Hematopoietic multipotent progenitor cell treated with erythropoietin and hydrocortisone succinate and interleukin-3 and kit ligand, for 6 days (in vitro differentiated cells): ENCODE measurements around the gene PPP1R18.
A peak's percentile ranks its signal among the peaks of the same experiment; 100 is the strongest.
"Not testable (repeated sequence)": the region's sequence is repeated elsewhere in the genome, so short reads cannot be mapped to it uniquely, and the experiment has no call there.

Source experiments
- DNase-seq: peaks from one replicate; pipeline ENCODE4 v3.0.0-alpha.2; 2015

Gene PPP1R18

GRCh38 chr6:30719791-30720737 is 33.6 kb upstream of the PPP1R18 start, which contains the start of gene TUBB:
TSS of gene TUBB (plus strand) at chr6:30720352. CDS start at chr6:30720507, 155 bp downstream.
- DNase-seq = peak; percentile 100

- peak; percentile 38 for DNase-seq
Measured at GRCh38 chr6:30719356-30719755, 32.9 kb upstream of the PPP1R18 start.

GRCh38 chr6:30717845-30718720 is 31.6 kb upstream of the PPP1R18 start:
- not testable (repeated sequence) for DNase-seq

- DNase-seq = peak; percentile 100
Measured at GRCh38 chr6:30717129-30717844, 30.8 kb upstream of the PPP1R18 start, which contains the start of gene MDC1. TSS of gene MDC1 (minus strand) at chr6:30717281. CDS start at chr6:30715175, 2,106 bp downstream.

GRCh38 chr6:30716879-30717128 is 30.4 kb upstream of the PPP1R18 start:
- no peak for DNase-seq

GRCh38 chr6:30714263-30714662 is 27.8 kb upstream of the PPP1R18 start:
- no peak for DNase-seq

GRCh38 chr6:30712441-30712945 is 26.0 kb upstream of the PPP1R18 start:
- DNase-seq = peak; percentile 75

GRCh38 chr6:30711758-30712380 is 25.4 kb upstream of the PPP1R18 start:
- DNase-seq = no peak

- DNase-seq = no peak
Measured at GRCh38 chr6:30709101-30709868, 22.8 kb upstream of the PPP1R18 start.

- no peak for DNase-seq
Measured at GRCh38 chr6:30707281-30707850, 20.9 kb upstream of the PPP1R18 start.

- DNase-seq = no peak
Measured at GRCh38 chr6:30705620-30706019, 19.2 kb upstream of the PPP1R18 start.

- DNase-seq = no peak
Measured at GRCh38 chr6:30703821-30704220, 17.4 kb upstream of the PPP1R18 start.

GRCh38 chr6:30703011-30703410 is 16.6 kb upstream of the PPP1R18 start:
- no peak for DNase-seq

GRCh38 chr6:30700340-30700739 is 13.9 kb upstream of the PPP1R18 start:
- DNase-seq = no peak

- DNase-seq = no peak
Measured at GRCh38 chr6:30696432-30696831, 10.0 kb upstream of the PPP1R18 start.

GRCh38 chr6:30691208-30691847 is 4.9 kb upstream of the PPP1R18 start:
- DNase-seq = peak; percentile 22

- DNase-seq = peak; percentile 91
Measured at GRCh38 chr6:30690403-30691207, 4.2 kb upstream of the PPP1R18 start, which contains the start of gene NRM. TSS of gene NRM (minus strand) at chr6:30690984. CDS start at chr6:30690974, 10 bp downstream.

GRCh38 chr6:30689985-30690384 is 3.5 kb upstream of the PPP1R18 start:
- DNase-seq = no peak
